Endometrial microvascular endothelial cells (primary cell): ENCODE data around the gene ZFYVE1. TPM values are rescaled to one million over a fixed set of nuclear protein-coding genes. Genes with fewer than 3 reads are reported as not detected.
"Not testable (repeated sequence)": the region's sequence is repeated elsewhere in the genome, so short reads cannot be mapped to it uniquely, and the experiment has no call there.

Experiments
- in situ Hi-C: cut with HindIII; loops from 2 replicates; pipeline ENCODE4 v1.10.0; 2017; ENCODE audit warnings: low sequenced_read_pairs, low pct_unique_long_range_greater_than_20kb; ENCODE audit errors: inconsistent ontology term
- total RNA-seq: library from RNA; depleted of rRNA; stranded (reverse); fragments of >200 nt; gene quantifications from one replicate; pipeline ENCODE4 v1.2.3, GENCODE V29; 2015; ENCODE audit errors: inconsistent ontology term

Gene ZFYVE1
- total RNA-seq, 1 donor from 2014 or later: 16.3 TPM

GRCh38 chr14:73007835-73008234, 19.1 kb downstream of the ZFYVE1 start:
- in situ Hi-C loops: no loop called here

GRCh38 chr14:73004641-73005040, 22.3 kb downstream of the ZFYVE1 start:
- in situ Hi-C loops: not testable (repeated sequence)

DNA sequence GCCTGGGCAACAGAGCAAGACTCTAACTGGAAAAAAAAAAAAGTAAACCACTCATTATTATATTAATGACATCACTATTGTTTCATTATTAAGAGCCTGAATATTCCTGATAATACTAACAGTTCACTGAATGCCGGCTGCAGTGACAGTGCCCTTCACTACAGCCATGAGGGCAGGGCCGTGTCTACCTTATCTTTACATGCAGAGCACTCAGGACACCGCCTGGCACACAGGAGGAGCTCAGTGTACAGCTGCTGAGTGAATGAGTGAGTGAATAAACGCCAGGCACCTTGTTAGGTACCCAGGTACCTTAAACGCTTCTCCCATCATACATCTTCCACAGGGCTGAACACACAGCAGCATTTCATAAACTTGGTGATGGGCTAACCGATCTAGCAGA, 23.2 kb downstream of the ZFYVE1 start:
- in situ Hi-C loops: no loop called here

- in situ Hi-C loops: no loop called here
Measured at GRCh38 chr14:73000073-73000472, 26.8 kb downstream of the ZFYVE1 start.

DNA sequence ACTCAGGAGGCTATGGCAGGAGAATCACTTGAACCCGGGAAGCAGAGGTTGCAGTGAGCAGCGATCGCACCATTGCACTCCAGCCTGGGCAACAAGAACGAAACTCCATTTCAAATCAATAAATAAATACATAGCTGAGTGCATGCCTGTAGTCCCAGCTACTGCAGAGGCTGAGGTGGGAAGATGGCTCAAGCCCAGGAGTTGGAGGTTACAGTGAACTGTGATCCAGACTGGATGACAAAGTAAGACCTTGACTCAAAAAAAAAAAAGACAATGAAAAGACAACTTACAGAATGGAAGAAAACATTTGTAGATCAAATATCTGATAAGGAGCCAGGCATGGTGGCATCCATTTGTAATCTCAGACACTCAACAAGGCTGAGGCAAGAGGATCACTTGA, 27.6 kb downstream of the ZFYVE1 start:
- in situ Hi-C loops: no loop called here

DNA sequence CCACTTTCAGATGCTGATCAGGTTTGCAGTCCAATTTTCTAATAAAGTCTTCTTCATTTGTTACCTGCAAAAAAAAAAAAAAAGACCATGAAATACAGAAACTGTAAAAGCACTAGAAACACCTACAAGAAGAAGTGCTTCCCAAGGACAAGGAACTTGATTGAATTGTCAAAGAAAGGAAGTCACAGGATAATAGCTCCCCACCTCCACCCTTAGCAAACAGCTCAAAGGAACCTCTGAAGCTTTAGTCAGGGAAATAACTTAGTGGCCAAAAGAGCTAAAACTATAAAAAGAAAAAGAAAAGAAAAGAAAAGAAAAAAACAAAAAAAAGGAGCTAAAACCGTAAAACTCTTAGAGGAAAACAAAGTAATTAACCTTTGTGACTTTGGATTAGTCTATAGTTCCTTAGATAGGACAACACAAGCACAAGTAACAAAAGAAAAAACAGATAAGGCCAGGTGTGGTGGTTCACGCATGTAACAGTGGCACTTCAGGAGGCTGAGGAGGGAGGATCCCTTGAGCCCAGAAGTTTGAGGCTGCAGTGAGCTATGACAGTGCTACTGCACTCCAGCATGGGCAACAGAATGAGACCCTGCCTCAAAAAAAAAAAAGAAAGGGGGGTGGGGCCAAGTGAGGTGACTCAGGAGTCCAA, 28.5 kb downstream of the ZFYVE1 start:
- in situ Hi-C loops: no loop called here

DNA sequence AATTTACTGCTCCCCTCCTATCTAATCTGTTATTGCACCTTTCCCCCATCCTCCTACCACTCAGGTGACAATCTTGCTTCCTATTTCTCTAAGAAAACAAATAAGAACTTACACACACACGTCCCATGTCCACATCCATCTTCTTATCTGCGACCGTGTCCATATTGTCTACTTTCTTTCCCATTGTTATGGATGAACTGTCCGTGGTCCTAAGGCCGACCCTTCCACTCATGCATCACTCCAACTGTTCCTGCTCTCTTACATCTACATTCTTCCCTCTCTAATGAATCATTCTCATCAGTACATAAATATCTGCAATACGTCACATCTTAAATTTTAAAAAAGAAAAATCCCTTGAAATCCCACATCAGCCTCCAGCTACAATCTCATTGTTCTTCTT, 30.0 kb downstream of the ZFYVE1 start:
- in situ Hi-C loops: no loop called here

- in situ Hi-C loops: no loop called here
Measured at GRCh38 chr14:72990171-72990570, 36.7 kb downstream of the ZFYVE1 start.

DNA sequence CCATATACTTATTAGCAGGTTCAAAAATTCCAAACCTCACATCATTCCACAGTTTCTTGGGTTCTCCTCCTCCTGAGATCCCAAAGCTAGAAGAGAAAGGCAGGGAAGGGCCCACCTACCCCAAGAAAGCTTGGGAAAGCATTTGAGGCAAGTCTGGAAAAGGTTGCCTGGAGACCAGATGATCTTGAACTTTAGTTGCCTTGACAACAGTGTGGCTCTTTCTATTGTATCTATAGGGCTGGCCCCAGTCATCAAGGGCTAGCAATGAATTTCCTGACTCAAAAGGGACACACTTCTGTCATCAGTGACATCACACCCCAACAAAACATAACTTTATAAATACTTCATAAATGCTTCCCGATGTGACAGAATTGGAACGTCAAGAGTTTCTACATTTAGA, 40.0 kb downstream of the ZFYVE1 start:
- in situ Hi-C loops: no loop called here

GRCh38 chr14:72986214-72986613, 40.7 kb downstream of the ZFYVE1 start:
- in situ Hi-C loops: no loop called here

DNA sequence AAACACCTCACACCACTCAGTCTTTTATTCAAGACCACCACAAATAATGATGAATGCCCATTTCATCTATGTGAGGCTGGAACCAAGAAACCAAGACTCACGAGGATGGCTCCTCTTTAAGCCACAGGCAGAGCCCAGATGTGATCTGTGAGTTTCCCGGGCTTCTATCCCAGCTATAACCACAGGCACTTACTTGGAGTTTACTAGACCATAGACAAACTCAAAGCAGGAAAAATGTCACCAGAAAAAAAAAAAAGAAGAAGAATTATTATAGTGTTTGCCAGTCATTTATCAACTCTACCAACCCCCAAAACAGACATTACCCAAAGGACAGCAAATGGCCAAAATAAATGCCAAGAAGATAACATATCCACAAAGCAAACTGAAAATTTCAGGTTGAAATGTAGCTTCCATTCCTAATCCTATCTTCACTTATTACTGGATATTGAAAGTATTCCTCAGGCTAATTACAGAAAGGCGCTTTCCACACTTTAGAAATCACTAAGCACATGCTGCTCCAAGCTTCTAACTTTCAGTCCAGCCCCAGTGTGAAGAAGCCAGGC, 44.7 kb downstream of the ZFYVE1 start:
- in situ Hi-C loops: no loop called here

- in situ Hi-C loops: no loop called here
Measured at GRCh38 chr14:72980863-72981262, 46.0 kb downstream of the ZFYVE1 start.

- in situ Hi-C loops: no loop called here
Measured at GRCh38 chr14:72978856-72979255, 48.0 kb downstream of the ZFYVE1 start.

GRCh38 chr14:72975770-72976169, 51.1 kb downstream of the ZFYVE1 start:
- in situ Hi-C loops: no loop called here

DNA sequence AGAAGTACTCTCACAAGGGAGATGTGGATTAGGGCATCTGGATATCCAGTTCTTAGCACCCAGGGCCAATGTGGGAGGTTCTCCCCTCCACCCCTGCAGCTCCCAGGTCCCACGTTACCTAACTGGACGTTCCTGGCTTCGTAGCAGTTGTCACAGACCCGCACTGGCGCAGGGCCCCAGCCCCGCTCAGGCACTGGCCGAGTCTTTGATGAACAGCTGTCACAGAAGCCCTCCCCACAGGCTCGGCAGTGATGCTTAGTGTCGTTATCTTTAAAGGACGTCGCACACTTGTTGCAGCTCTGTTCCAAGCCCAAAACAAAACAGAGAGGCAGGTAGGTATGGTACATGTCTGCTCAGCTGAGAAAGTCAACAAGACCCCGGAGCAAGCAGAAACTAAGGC, 52.2 kb downstream of the ZFYVE1 start:
- in situ Hi-C loops: no loop called here

GRCh38 chr14:72970824-72971434, 56.0 kb downstream of the ZFYVE1 start:
- in situ Hi-C loops: no loop called here

GRCh38 chr14:72970058-72970630, 56.8 kb downstream of the ZFYVE1 start:
- in situ Hi-C loops: no loop called here

GRCh38 chr14:72968316-72968715, 58.6 kb downstream of the ZFYVE1 start:
- in situ Hi-C loops: no loop called here

GRCh38 chr14:72966038-72966437, 60.9 kb downstream of the ZFYVE1 start:
- in situ Hi-C loops: no loop called here

GRCh38 chr14:72965249-72965648, 61.7 kb downstream of the ZFYVE1 start:
- in situ Hi-C loops: no loop called here
